Measurements from ENCODE around the gene FRAT2.
"Not testable (repeated sequence)": the region's sequence is repeated elsewhere in the genome, so short reads cannot be mapped to it uniquely, and the experiment has no call there.

FRAT2 gene

DNA sequence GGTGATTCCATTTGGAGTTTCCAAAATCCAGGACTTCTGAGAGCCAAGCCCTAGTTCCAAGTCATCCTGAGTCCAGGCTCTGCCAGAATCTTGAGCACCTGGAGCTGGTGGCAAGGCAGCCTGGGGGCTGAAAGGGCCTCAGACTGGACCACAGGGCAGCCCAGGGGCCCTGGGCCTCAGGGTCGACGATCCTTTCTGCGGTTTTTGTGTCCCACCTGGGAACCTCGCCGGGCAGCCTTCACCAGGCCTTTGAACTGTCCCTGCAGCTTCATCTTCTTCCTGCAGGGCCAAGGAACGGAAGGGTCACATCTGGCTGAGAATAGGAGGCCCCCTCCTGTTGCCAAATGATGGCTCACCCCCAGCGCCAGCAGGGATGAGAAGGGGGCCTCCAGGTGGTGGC is 22.4 kb upstream of the FRAT2 start:
- no peak for FAIRE-seq
- no peak for DNase-seq (ENCODE audit: insufficient read length, low spot score)

DNA sequence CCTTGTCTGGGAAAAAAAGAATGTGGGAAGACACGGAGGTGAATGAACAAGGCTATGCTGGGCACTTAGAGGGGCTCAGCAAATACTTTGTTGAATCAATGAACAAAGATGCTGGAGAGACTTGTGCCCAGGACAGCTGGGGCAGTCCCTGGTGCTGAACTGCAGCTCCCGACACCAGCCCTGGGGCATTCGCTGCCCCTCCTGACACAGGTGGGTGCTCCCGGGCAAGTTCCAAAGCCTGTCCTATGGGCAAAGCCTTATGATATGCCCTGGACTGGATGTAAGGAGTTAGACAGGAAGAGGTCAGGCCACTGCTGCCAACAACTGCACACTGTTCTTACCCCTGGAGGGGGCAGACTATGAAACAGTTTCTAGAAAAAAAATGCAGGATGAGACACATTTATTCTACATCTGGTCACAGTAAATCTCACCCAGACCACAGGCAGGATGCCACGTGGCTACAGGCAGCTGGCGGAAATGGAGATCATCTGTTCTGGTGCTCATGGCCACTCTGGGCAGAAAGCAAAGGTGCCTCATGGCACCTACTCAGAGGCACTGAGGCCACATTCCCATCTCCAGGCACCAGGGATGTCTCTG is 21.9 kb upstream of the FRAT2 start:
- FAIRE-seq = no peak
- DNase-seq (ENCODE audit: insufficient read length, low spot score) = no peak

DNA sequence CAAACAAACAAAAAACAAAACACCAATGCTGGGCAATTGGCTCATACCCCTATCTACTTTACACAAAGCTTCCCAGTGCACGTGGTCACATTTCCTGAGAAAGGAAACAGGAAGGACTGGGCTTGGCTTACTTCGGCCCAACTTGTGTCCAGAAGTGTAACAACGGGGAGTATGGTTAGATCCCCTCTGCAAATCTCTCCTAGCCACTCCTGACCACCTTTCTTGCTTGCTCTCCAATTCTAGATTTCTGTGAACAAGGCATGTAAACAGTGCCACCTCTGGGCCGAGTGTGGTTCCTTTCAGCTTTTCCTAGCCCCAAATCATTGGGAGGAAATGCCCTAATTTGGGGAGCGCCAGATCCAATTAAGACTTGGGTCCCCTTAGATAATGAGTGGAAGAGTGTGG is 21.0 kb upstream of the FRAT2 start:
- no peak for DNase-seq (ENCODE audit: insufficient read length, low spot score)
- FAIRE-seq = no peak

DNA sequence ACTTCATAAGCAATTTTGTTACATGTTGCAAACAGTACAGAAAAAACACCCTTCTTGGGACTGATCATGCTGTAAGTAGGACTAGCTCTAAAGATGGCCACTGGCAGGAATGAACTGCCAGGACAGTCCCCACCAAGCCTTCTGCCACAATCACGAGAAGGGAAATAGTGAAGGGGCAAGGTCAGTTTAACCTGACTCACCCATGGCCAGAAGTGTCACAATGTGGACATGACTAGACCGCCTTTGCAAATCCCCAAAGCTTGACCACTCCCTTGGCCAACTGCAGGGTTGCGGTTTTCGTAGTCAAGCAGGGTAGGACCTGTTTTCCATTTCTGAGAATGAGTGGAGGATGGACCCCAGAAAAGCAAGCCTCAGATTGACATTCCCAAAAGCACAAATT is 19.4 kb upstream of the FRAT2 start:
- no peak for DNase-seq (ENCODE audit: insufficient read length, low spot score)
- FAIRE-seq = no peak

DNA sequence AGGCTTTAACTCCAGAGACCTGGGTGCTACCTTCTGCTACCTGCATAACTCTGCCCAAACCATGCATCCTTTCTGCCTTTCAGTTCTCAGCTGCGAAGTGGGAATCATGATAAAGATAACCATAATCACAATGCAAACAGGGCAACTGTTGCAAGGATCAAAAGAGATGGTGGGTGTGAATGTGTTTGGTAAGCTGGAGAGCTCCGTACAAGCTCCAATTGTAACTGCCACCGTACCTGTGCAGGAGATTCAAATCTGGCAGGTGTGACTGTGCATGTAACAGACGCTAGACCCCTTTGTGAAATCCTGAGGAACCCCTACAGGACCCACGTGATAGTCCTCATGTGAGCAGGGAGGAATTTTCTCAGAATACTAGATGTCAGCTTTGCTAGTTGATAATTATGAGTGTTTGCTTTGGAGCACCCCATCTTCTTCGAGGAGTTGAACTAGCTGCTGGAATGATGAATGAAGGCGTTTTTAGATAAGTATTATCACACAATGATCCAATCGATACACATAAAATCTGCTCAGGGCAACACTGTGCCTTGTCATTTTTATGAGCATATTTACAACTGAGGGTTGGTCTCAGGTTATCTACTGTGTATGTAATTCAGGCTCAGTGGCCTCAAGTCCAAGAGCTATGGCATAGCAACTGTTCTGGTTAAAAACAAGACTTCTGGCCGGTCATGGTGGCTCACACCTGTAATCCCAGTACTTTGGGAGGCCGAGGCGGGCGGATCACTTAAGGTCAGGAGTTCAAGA is 15.4 kb upstream of the FRAT2 start:
- DNase-seq (ENCODE audit: insufficient read length, low spot score) = no peak
- FAIRE-seq = no peak

DNA sequence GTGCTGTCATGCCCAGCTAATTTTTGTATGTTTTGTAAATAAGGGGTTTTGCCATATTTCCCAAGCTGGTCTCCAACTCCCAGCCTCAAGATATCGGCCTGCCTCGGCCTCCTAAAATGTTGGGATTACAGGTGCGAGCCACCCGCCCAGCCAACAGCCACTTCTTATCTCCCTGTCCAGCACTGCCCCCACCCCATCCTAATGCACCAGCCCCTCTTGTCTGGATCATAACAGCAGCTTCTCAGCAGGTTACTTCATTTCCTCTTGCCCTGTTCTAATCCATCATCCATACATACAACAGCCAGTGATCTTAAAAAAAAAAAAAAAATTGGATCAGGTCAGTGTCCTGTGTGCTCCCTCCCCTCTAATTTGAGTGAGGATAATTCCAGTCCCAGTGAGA is 12.8 kb upstream of the FRAT2 start:
- FAIRE-seq (no peak), DNase-seq (ENCODE audit: insufficient read length, low spot score) (no peak)

DNA sequence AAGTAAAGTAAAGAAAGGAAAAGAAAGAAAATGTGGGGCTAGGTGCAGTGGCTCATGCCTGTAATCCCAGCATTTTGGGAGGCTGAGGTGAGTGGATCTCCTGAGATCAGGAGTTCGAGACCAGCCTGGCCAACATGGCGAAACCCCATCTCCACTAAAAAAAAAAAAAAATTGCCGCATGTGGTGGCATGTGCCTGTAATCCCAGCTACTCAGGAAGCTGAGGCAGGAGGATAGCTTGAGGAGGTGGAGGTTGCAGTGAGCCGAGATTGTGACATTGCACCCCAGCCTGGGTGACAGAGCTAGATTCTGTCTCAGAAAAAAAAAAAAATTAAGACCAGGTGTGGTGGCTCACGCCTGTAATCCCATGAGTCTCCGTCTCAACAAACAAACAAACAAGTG is 9.1 kb upstream of the FRAT2 start:
- FAIRE-seq; DNase-seq (ENCODE audit: insufficient read length, low spot score): not testable (repeated sequence)

DNA sequence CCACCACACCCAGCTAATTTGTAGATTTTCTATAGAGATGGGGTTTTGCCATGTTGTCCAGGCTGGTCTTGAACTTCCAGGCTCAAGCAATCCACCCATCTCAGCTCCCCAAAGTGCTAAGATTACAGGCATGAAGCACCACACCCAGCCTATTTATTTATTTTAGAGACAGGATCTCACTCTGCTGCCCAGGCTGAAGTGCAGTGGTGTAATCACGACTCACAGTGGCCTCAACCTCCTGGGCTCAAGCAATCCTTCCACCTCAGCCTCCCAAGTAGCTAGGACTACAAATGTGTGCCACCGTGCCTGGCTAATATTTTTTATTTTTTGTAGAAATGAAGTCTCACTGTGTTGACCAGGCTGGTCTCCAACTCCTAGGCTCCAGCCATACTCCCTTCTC is 6.9 kb upstream of the FRAT2 start:
- no peak for FAIRE-seq
- DNase-seq (ENCODE audit: insufficient read length, low spot score) = no peak

DNA sequence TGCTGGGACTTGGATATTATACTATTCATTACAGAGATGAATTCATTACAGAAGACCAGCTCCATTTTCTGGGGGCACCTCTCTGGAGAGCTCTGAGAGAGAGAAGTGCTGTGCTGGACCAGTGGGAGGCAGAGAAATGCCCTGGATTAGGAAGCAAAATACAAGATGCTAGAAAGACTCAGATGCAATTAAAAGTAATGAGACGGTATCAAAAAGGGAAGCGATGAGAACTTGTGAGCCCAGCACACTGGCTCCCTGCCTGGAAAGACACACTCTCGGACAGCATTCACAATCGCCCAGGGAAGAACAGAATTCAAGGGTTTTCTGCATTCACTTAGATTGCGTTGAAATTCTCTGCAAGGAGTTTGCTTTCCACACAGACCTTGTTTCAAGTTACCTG is 3.5 kb upstream of the FRAT2 start:
- no peak for DNase-seq (ENCODE audit: insufficient read length, low spot score)

DNA sequence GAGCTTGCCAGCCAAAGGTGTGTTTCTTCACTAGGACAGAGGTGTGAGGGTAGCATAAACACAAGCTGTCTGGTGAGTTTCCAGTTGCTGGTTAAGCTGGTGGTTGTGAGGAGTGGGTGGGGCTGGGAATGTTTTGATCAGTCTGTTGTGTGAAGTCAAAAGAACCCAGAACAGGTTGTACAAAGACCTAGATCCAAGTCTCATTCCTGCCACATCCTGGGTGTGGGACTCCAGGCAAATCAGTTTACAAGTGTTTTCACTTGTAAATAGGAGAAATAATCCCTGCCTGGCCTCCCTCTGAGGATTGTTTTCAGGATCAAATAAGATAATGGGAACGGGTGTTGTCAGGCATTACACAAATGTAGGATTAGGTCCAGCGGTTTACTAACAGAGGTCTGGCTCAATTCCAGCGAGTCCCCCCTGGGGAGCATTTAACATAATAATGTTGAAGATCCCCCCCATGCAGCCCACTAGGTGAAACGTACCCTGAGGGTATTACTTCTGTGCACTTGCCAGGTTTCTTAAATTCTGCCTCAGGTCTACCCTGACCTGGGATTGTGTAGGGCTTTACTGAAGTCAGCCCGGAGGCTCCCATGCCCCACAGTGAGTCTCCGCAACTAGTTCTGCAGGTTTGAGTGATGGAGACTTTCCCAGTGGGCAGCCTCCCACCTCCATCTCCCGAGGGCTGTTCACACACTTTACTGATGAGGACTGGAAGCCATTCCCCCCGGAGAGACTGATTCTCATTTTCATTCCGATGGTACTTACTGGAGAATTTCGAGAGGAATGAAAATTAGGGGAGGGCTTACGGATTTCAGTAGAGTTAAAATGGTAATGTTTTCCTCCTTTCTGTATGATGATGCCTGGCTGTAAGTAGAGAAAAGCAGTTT is 2.7 kb upstream of the FRAT2 start:
- FAIRE-seq (no peak), DNase-seq (ENCODE audit: insufficient read length, low spot score) (no peak)

More for the DNA sequence above, 3.5 kb upstream of the FRAT2 start:
- FAIRE-seq = no peak

DNA sequence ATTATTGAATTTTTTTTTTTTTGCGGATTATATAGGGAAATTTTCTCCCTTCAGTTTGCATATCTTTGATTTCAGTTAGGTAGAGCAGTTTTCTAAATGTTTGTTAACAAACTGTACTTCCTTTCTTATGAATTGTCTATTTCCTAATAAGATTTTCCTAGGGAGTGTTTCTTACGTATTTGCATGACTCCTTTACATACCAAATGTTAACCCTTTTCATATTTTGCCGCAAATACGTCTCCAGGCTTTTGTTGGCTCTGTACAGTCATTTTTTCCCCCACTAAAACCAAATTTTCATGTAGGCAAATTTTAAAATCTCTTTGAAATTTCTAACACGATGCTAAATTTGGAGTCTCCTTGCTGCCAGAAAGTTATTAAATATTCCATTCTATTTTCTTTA is 1.9 kb upstream of the FRAT2 start:
- FAIRE-seq = no peak
- DNase-seq (ENCODE audit: insufficient read length, low spot score) = no peak

DNA sequence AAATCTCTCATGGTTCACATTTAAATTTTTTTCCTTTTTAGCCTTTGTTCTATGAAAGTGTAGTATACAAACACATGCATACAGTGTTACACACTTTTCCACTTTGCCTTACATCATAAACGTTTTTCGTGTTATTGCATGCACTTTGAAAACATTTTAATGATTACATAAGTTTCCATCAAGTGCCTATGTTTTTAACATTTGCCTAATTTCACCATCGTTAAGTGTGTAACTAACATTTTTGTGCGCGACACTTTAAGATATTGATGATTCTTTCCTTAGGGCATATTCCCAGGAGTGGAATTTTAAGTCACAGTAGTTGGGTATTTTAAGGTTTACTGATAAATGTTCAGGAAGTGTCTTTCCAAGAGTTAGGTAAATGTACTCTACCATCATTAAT is 1.5 kb upstream of the FRAT2 start:
- FAIRE-seq (no peak), DNase-seq (ENCODE audit: insufficient read length, low spot score) (no peak)

DNA sequence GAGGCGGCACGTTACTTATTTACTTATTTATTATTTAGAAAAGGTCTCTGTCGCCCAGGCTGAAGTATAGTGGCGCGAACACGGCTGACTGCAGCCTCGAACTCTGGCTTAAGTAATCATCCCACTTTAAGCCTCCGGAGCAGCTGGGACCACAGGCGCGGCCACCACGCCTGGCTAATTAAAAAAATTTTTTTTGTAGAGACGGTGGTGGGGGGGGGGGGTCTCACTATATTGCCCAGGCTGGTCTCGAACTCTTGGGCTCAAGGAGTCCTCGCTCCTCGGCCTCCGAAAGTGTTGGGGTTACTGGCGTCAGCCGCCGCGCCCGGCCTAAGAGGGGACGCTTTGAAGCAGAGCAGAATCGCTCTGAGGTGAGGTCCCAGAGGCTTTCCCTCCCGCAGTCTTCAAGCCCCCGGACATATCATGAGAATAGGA is 675 bp upstream of the FRAT2 start:
- no peak for FAIRE-seq
- no peak for DNase-seq (ENCODE audit: insufficient read length, low spot score)

DNA sequence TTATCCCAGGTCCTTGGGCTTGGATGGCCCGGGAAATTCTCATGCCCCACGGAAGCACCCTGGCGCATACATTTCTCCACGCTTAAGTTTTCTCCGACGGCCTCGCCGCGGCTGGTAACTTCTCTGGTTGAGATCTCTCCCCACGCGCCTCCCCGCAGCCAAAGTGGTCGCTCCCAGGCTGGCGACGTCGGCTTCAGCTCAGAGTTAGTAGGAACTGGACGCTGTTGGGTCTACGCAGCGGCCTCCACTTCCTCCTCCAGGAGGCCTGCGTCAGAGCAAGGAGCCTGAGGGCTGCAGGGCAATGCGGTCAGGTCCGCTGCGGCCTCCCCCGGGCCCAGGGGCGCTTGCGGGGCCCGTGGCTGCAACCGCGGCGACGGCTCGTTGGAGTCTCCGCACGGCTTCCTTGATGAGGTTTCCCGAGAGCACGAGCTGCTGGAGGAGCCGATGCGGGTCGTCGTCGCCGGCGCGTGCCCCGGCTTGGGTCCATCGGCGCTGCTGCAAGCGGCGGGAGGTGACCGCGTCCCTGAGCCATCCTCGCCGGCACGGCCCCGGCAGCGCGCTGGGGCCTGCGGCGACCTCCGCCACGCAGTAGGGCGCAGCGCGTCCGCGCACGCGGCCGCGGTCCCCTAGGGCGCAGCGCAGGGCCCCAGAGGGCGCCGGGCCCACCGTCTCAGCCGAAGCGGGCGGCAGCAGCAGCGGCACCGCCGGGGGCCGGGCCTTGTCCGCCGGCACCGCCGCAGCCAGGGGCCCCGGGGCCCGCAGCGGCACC is 744 bp downstream of the FRAT2 start:
- FAIRE-seq (no peak), DNase-seq (ENCODE audit: insufficient read length, low spot score) (no peak)

DNA sequence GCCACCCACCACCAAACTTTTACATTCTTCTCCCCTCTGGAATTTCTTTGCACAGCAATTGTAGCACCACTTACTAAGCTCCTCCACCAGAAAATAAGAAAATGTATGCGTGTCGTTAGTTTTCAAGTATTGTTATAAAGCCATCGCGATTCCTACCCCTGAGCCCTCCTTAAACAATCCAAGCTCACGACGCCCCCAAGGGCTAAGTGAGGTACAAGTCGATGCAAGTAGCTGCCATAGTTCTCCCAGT is 1.3 kb downstream of the FRAT2 start:
- DNase-seq (ENCODE audit: insufficient read length, low spot score) (no peak), FAIRE-seq (no peak)

DNA sequence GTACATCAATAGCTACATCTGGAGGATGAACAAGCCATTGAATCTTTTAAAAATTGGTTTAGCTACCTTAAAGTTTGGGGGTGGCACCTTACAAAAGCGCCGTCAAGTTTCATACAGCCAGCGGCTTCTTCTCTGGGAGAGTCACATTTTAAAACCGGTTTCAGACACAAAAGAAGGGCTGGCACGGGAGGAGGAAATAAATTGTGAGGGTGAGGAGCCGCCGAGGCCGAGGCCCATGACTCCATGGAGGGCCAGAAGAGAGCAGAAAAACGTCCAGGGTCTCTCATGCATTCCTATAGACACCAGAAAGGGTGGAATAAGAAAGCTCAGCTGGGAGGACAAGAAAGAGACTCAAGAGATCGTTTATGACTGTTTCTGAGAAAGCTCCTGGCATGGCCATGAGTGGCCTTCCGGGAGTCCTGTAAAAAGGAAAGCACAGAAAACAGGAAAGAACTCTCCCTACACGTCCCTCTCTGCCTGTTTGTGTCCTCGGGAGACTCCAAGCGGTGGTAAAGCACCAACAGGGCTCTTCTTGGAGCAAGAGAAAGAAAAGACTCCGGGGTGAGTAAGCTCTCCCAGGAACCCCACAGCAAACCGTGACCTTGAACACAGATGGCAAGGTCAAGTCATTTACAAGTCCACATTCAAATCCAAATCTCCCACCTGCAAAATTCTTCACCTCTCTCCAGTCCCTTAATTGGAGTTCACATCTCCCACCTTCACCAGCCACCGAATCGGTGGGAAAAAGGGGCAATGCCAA is 1.8 kb downstream of the FRAT2 start:
- DNase-seq (ENCODE audit: insufficient read length, low spot score) (peak; percentile 73), FAIRE-seq (no peak)

DNA sequence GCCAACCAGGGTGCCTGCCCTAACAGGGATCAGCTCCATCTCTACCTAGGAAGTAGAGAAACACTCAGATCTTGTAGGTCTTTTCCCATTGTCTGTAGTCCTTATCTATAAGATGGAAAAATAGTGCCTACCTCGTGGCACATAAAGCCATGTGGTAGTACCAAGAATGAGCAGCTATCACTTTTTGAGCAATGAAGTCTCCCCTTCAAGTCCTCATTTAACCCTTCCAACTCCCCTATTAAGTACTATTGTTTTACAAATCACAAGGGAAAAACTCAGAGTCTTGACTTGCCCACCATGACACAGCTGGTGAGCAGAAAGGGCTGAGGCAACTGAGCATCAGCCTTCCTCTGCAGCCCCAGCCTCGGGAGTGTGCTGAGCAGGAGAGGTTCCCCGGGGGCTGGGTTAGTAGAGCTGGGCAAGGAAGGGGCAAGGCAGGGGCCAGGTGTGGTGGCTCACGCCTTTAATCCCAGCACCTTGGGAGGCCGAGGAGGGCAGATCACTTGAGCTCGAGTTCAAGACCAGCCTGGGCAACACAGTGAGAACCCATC is 3.3 kb downstream of the FRAT2 start:
- FAIRE-seq (no peak), DNase-seq (ENCODE audit: insufficient read length, low spot score) (no peak)

DNA sequence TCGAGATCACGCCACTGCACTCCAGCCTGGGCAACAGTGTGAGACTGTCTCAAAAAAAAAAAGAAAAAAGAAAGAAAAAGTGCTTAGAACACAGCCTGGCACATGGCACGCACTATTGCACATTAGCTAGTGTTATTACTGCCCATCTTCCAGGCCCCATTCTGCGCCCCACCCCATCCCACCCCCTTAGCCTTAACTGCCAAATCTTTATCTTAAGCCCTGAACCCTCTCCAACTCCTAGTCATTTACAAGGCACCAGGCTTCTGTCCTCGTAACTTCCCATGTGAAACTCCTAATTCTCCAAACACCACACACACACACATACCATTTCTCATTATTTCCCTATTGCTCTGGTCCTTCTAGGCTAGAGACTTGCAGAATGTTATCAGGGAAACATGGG is 4.8 kb downstream of the FRAT2 start:
- no peak for DNase-seq (ENCODE audit: insufficient read length, low spot score)

DNA sequence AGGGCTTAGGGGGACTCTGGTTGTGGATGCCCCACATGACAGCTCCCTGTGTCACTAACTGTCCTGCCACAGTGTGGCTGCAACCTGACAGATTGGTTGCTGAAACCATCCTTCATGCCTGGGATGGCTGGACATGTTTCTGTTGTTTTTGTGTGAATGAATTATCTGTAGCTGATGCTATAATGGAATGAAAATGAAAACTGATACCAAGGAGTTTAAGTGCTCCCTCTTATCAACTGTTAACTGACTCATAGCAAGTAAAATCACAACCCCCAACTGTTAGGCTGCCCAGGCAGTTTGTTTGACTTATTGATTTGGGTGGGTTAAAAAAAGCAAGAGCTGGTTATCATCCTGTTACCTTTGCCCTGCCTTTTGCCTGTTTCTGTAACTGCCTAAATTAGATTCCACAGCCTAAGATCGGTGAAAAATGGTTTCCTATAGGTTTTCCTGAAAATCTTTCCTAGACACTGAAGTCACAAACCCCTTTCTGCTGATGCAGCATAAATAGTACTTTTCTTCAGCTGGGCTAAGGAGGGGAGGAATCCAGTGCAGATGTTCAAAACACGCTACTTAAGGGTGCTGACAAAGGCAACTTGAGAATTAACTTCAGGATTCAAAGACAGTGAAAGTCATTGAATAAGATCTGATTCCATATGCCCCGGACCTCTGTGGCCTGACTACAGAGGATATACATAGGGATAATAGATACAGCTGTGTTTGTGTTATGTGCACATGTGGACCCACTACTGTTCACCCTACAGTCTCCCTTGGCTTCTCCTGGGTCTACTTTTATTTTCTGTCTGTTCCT is 5.7 kb downstream of the FRAT2 start:
- no peak for DNase-seq (ENCODE audit: insufficient read length, low spot score)
- FAIRE-seq = no peak

More for the DNA sequence above, 4.8 kb downstream of the FRAT2 start:
- no peak for FAIRE-seq

Measured in HTR-8/SVneo (cell line).